ENCODE data around the gene RNF213. TPM values are rescaled to one million over a fixed set of nuclear protein-coding genes. Genes with fewer than 3 reads are reported as not detected.
"Not testable (repeated sequence)": the region's sequence is repeated elsewhere in the genome, so short reads cannot be mapped to it uniquely, and the experiment has no call there.

The RNF213 gene
- total RNA-seq, 1 donor from 2014 or later, result 59.0 TPM

DNA sequence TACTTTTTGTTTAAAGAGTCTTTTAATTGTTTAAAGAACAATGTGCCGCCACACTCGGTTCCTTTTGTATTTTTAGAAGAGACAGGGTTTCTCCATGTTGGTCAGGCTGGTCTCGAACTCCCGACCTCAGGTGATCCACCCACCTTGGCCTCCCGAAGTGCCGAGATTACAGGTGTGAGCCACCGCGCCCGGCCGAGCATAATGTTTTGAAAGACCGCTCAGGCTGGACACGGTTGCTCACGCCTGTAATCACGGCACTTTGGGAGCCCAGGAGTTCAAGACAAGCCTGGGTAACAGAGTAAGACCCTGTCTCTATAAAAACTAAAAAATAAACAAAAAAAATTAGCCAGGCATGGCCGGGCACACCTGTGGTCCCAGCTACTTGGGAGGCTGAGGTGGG is 59.8 kb downstream of the RNF213 start:
- no peak for DNase-seq

DNA sequence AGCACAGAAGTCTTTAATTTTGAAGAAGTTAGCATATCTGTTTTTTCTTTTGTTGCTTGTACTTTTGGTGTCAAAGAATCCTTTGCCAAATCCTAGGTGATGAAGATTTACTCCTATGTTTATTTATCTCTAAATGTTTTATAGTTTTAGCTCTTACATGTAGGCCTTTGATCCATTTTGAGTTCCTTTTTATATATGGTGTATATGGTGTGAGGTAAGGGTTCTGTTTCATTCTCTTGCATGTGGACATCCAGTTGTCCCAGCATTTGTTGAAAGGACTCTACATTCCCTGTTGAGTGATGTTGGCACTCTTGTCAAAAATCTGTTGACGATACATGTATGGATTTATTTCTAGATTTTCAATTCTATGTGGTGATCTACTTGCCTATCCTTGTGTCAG is 62.2 kb downstream of the RNF213 start:
- no peak for DNase-seq

DNA sequence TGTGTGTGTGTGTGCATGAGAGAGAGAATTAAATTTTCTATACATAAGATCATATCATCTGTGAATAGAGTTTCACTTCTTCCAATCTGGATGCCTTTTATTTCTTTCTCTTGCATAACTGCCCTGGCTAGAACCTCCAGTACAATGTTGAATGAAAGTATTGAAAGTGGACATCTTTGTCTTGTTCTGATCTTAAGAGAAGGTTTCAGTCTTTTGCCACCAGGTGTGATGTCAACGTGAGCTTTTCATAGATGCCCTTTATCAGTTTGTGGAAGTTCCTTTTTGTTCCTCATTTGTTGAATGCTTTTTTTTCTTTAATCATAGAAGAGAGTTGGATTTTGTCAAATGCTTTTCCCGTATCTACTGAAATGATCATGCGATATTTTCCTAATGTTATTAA is 63.3 kb downstream of the RNF213 start:
- DNase-seq, result no peak

DNA sequence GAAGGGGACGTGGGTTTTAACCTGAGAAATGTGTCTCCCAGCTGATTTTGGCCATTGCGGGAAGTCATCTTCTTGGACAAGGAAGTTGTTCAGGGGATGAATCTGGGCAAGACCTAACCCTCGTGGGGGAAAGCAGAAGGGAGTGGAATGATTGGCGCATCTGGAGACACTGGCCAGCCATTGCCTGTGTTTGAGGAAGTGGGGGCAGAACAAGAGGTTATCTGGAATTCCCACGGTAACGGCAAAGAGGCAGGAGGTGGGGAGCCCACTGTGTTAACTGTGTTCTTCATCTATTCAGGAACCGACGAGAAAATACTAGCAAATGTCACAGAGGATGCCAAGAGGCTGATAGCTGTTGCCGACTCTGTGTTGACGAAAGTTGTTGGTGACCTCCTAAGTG is 66.9 kb downstream of the RNF213 start:
- no peak for DNase-seq

DNA sequence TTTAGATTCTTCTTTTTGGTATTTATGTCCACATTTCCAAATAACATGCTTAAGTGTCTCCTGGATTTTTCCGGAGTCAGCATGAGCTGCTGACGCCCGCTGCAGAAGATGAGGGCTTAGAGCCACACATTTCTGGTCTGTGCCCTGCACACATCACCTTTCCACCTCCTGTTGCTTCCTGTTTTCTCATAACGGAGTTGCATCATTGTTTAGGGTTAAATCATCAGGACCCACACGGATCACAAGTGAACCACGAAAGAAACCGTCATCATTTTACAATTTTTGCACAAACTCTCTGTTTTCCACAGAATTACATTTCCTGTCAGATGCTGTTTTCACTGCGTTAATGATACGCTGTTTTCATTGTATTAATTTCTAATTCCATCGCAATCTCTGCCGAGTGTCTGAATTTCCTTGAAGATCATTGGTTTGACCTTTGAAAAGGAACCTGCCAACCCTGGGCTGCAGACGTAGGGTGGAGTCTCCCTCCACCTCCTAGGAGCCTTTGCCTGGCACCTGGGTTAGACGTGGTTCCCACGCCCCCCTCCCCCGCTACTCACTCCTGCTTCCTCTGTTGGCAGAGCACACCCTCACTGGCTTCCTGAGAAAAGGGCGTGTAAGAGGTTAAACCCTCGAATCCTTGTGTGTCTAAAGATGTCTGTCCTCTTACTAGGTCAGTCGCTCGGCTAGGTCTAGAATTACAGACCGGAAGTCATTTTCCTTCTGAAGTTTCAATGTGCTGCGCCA is 68.2 kb downstream of the RNF213 start:
- DNase-seq, result no peak

DNA sequence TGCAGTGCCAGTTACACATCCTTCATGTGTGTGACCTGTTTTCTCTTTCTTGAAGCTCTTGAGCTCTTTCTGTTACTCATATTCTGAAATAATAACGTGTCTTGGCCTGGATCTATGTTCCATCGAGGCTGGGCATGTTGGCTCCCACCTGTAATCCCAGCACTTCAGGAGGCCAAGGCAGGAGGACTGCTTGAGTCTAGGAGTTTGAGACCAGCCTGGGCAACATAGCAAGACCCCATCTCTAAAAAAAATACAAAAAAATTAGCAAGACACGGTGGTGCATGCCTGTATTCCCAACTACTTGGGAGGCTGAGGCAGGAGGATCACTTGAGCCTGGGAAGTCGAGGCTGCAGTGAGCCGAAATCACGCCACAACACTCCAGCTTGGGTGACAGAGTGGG is 68.8 kb downstream of the RNF213 start:
- not testable (repeated sequence) for DNase-seq

DNA sequence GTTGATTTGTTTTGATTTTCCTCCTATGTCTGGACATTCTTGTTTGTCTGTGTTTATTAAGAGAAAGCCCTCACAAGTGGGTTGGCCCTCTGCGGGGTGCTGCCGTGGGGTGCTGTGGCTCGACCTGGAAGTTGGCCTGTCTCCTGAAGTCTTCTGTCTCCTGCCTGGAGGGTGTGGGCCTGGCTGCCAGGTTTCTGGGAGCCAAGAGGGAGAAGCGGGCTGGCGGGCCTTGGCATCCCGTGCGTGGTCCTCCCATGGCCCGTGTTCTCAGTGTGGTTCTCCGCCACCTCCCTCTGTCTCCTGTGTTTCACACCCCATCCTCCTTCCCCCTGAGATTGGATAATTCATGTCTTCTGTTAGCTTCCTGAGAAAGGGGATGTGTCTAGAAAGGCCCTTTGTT is 69.6 kb downstream of the RNF213 start:
- DNase-seq, result no peak

DNA sequence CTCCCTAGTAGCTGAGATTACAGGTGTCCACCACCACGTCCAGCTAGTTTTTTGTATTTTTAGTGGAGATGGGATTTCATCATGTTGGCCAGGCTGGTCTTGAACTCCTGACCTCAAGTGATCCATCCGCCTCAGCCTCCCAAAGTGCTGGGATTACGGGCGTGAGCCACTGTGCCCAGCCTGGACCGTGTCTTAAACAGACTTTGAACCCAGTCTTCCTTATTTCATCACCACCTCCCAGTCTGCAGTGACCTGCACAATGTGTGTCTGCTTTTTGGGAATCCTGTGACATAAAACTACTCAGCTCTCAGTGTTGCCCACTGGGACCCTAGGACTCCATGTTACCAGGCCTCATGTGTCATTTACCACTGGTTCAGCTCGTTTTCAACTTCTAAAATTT is 70.3 kb downstream of the RNF213 start:
- DNase-seq, result not testable (repeated sequence)

DNA sequence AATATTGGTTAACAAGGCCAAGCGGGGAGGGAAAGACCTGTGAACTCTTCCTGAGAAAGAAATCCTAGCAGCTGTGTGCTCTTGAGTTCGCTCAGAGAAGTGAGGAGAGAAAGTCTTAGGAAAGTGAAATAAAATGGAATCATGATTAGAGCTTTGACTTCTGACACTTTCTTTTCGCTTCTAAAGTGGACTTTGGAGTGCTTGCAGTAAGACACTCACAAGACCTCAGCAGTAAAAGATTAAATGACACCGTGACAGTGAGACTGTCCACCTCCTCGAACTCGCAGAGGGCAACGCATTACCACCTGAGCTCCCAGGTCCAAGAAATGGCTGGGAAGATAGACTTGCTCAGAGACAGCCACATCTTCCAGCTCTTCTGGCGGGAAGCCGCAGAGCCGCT is 71.2 kb downstream of the RNF213 start:
- no peak for DNase-seq

DNA sequence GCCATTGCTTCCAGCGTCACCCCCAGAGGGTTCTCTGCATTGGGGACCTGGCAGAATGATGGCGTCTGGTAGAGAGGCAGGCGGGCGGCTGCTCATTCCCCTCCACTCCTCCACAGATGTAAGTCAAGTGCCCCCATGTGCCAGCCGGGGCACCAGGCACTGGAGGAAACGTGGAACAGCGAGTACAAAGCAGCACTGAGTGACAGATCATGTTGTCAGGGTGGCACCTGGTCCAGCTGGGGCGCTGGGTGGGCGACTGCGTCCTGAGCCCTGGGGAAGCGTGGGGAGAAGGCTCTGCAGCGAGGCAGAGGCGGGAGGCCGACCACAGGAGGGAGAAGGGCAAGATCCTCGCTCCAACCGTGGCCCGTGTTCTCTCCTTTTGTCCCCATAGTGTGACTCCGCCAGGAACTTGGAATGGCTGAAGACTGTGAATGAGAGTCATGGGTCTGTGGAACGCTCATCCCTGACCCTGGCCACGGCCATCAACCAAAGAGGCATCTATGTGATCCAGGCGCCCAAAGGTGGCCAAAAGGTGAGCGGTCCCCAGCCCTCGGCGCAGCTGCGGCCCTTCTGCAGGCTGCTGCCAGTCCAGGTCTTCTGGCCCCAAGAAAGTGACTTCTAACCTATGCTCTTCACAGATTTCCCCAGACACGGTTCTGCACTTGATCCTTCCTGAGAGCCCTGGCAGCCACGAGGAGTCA is 76.7 kb downstream of the RNF213 start:
- DNase-seq, result no peak

DNA sequence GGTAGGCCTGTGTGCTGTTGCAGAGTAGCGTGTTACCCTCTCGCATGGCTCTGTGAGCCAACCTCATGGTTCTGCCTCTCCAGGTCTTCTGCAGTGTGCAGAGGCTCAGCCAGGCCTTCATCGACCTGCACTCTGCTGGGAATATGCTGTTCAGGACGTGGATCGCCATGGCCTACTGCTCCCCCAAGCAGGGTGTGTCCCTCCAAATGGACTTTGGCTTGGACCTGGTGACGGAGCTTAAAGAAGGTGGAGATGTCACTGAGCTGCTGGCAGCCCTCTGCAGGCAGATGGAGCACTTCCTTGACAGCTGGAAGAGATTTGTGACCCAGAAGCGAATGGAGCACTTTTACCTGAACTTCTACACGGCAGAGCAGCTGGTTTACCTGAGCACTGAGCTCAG is 78.5 kb downstream of the RNF213 start:
- no peak for DNase-seq

DNA sequence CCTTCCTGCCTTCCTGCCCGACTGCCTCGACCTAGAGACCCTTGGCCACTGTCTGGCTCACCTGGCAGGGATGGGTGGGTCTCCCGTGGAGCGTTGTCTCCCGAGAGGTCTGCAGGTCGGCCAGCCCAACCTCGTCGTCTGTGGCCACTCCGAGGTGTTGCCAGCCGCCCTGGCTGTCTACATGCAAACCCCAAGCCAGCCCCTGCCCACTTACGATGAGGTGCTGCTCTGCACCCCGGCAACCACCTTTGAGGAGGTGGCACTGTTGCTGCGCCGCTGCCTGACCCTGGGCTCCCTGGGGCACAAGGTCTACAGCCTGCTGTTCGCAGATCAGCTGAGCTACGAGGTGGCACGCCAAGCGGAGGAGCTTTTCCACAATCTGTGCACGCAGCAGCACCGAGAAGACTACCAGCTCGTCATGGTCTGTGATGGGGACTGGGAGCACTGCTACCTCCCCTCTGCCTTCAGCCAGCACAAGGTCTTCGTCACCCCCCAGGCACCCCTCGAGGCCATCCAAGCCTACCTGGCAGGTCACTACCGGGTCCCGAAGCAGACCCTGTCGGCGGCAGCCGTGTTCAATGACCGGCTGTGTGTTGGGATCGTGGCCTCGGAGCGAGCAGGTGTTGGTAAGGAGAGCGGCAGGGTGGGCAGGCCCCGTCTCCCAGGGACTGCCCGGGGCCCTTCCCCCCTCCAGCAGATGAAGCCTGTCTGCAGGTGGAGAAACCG is 79.2 kb downstream of the RNF213 start:
- DNase-seq, result no peak

DNA sequence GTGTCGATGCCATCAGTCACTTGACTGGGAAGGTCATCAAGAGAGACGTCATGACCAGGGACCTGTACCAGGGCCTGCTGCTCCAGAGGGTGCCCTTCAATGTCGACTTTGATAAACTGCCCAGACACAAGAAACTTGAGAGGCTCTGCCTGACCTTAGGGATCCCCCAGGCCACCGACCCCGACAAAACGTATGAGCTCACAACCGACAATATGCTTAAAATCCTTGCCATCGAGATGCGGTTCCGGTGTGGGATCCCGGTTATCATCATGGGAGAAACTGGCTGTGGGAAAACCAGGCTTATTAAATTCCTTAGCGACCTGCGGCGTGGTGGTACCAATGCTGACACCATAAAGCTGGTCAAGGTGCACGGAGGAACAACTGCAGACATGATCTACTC is 84.7 kb downstream of the RNF213 start:
- no peak for DNase-seq

DNA sequence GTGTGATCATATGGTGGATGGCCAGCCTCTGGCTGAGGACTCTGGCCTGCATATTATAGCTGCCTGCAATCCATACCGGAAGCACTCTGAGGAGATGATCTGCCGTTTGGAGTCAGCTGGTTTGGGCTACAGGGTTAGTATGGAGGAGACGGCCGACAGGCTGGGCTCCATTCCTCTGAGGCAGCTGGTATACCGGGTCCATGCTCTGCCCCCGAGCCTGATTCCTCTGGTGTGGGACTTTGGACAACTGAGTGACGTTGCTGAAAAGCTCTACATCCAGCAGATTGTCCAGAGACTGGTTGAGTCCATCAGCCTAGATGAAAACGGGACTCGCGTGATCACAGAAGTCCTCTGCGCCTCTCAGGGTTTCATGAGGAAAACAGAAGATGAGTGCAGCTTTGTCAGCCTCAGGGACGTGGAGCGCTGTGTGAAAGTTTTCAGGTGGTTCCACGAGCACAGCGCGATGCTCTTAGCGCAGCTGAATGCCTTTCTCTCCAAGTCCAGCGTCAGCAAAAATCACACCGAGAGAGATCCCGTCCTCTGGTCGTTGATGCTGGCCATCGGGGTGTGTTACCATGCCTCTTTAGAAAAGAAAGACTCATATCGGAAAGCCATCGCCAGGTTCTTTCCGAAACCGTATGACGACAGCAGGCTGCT is 85.3 kb downstream of the RNF213 start:
- DNase-seq, result no peak

DNA sequence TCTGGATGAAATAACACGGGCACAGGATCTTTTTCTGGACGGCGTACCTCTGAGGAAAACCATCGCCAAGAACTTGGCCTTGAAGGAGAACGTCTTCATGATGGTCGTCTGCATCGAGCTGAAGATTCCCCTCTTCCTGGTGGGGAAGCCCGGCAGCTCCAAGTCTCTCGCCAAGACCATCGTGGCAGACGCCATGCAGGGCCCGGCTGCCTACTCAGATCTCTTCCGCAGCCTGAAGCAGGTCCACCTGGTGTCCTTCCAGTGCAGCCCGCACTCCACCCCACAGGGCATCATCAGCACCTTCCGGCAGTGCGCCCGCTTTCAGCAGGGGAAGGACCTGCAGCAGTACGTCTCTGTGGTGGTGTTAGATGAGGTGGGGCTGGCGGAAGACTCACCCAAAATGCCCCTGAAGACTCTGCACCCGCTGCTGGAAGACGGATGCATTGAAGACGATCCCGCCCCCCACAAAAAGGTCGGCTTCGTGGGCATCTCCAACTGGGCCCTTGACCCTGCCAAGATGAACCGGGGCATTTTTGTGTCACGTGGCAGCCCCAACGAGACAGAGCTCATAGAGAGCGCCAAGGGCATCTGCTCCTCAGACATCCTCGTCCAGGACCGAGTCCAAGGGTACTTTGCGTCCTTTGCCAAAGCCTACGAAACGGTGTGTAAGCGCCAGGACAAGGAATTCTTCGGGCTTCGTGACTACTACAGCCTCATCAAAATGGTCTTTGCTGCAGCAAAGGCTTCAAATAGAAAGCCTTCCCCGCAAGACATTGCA is 86.0 kb downstream of the RNF213 start:
- no peak for DNase-seq

DNA sequence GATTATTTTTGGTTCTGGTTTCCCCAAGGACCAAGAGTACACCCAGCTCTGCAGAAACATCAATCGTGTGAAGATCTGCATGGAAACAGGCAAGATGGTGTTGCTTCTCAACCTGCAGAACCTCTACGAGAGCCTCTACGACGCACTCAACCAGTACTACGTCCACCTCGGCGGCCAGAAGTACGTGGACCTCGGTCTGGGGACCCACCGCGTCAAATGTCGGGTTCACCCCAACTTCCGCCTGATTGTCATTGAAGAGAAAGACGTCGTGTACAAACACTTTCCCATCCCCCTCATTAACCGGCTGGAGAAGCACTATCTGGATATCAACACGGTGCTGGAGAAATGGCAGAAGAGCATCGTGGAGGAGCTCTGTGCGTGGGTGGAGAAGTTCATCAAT is 86.9 kb downstream of the RNF213 start:
- DNase-seq, result no peak

DNA sequence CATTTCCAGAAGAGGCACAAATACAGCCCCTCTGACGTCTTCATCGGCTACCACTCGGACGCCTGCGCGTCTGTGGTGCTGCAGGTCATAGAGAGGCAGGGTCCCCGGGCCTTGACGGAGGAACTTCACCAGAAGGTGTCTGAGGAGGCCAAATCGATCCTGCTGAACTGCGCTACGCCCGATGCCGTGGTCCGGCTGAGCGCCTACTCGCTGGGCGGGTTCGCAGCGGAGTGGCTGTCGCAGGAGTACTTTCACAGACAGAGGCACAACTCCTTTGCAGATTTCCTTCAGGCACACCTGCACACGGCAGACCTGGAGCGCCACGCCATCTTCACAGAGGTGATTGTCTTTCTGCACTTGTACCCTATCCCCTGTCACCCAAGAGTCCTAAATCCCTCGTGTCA is 87.3 kb downstream of the RNF213 start:
- DNase-seq, result no peak

DNA sequence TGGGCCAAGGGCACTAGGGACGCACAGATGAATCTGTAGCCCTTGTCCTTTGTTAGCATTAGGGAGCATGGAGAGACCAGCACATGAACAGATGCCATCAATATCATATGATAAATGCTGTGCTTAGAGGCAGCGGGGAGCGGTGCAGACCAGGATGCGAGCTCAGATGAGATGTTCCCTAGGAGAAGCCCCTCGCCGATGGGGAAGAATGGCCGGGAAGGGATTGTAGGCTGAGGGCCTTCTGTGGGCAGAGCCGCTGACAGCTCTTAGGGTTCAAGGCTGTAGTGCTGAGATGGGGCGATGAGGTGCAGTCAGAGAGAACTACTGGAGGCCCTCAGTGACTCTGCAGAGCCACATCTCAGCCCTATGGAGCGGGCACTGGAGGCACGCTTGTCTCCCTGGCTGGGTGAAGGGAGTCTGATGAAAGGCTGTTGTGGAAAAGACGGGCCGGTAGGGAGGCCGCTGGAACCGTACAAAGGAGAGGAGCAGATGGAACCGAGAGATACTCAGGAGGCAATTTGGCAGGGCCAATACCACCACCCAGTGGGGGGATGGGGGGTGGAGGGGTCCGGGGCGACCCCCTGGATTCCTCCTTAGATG is 88.0 kb downstream of the RNF213 start:
- no peak for DNase-seq

DNA sequence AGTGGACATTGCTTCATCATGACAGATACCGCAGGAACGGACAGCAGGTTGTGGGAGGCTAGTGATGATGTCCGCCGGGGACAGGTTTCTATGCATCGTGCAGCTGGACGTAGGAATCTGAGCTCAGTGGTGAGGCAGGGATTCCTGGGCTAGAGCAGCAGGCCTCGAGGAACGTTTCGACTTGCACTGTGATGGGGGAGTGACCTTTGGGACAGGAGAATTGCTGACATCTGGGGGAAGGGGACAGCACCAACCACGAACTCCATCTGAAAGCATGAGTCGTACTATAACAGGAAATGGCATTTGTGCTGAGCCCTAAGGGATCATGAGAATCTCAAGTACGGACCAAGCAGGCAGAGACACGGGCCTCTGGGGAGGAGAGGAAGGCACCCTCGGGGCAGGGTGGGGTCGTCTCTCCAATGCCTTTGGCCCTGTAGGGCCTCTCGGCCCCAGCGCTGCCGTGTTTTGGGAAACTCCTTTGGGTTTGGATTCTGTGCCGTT is 88.5 kb downstream of the RNF213 start:
- no peak for DNase-seq

DNA sequence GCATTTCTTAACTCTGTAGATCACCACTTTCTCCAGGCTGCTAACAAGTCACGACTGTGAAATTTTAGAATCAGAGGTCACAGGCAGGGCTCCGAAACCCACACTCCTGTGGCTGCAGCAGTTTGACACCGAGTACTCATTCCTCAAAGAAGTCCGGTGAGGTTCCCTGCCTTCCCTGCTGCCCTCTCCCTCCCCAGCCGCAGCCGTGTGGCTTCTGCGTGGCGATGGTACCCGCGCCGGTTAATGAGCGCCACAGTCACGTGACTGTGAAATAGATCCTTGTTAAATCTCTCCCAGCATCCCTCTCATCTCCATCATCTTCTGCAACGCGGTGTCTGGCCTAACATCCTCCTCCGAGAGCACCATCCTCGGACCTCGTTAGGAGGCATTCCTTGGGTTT is 89.1 kb downstream of the RNF213 start:
- no peak for DNase-seq

DNA sequence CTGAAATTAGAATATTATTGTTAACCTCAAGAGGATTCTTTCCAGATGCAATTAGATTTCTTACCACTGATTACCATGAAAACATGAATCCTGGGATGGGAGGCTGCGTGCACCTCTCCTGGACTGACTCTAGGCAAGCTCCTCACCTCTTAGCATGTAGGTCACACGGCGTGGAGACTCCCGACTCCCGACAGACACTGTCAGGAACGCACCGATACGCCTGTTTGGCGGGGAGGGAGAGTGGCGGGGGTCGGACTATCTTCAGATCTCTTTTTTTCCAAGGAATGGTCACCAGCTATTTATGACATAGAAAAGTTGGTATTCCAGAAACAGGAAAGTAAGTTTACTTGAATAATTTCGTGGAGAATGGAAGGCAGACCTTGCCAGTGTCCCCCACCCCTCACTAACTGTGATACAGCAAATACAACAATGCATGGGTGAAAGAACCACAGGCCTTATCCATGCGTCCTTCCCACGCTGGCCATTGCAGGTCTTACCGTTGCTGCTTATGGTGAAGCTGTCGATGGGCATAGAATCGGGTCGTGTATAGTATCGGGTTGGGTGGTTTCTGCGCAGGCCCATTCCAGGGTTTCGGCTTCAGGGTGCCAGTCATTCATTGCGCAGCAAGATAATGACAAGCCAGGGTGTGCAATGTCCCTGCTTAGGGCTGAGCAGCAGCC is 91.7 kb downstream of the RNF213 start:
- DNase-seq, result no peak
